GM21529 (cell line): ENCODE measurements around the gene ASF1B.
"Not testable (repeated sequence)": the region's sequence is repeated elsewhere in the genome, so short reads cannot be mapped to it uniquely, and the experiment has no call there.

Experiments used
- ATAC-seq: cut with Tn5 transposase; IDR thresholded peaks from one replicate; pipeline ENCODE4 v1.9.1; 2021; ENCODE audit not compliant: unreplicated experiment

Gene ASF1B

GRCh38 chr19:14160017-14160703, 23.8 kb upstream of the ASF1B start:
- ATAC-seq = no peak

GRCh38 chr19:14159059-14159458, 22.7 kb upstream of the ASF1B start:
- ATAC-seq = no peak

DNA sequence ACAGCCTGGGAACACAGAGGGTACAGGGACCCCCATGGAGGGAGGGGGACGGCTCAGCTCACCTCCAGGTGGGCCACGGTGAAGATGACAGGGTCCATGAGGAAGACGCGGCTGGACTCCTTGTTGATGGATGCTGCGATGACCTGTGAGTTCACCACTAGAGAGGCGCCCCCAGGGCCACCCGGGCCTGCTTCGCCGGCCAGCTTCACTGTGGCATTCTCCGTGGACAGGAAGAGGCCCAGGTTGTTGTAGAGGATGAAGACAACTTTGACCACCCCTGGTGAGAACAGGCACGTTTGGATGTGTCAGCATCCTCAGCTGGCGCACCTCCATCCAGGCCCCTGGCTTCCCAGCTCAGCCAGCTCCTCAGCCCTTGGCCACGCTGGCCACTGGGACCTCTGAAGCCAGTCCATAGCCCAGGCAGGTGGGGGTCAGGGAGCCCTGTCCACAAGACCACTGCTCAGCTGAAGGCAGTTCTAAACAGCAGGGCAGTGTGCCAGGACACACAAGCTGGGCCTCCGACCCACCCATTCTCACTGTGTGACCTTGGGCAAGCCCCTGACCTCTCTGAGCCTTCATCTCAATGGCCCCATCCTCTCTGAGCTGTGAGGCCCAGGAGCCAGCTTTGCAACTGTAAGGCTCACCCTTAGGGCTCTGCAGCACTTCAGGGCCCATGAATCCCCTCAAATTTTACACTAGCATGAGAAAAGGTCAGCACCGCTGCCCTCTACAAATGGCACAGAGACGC, 22.1 kb upstream of the ASF1B start:
- no peak for ATAC-seq

DNA sequence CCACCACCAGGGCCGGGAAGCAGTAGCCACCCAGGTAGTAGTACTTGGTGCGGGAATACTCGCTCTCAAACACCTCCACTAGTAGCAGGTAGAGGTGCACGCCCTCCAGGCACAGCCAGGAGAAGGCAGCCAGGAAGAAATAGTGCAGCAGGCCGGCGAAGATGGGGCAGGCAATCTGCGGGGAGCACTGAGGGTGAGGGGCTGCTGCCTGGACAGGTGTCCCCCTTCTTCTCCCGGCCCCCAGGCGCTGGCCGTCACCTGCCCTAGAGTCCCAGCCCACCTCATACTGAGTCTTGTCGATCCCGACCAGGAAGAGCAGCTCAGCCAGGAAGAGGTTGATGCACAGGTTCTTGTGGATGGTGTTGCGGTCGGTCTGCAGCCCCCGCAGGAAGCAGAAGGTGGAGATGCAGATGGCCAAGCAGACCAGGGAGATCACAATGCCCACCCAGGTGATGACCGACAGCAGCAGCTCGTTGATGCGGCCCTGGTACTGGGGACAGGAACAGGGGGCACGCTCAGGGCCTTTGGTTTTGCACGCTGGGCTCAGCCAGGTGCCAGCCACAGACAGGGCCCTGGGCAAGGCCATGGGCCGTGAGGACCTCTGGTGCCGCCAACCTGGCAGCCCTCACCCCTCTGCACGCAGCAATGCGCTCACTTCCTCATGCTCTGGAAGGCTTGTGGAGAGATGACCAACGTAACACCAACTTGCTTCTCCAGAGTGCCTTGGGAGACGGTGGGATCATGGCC, 20.8 kb upstream of the ASF1B start:
- ATAC-seq = no peak

GRCh38 chr19:14156122-14156521, 19.7 kb upstream of the ASF1B start:
- ATAC-seq = no peak

GRCh38 chr19:14155371-14155770, 19.0 kb upstream of the ASF1B start:
- ATAC-seq = no peak

DNA sequence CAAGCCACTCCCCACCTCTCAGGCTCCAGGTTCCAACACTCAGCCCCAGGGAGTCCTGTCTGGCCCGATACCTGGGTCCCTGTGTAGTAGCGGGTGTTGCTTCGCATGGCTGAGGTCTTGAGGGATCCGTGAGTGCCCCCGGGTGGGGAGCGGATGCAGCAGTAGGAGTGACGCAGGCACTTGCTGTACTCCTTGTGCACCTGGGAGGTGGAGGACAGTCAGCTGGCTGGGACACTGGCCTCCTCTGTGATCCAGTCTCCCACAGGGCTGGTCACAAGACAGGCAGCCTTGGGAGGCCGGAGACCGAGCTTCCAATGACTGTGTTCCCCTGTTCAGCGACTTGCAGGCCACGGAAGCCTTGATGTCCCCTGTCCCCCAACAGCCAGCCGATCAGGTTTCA, 16.3 kb upstream of the ASF1B start:
- ATAC-seq = no peak

DNA sequence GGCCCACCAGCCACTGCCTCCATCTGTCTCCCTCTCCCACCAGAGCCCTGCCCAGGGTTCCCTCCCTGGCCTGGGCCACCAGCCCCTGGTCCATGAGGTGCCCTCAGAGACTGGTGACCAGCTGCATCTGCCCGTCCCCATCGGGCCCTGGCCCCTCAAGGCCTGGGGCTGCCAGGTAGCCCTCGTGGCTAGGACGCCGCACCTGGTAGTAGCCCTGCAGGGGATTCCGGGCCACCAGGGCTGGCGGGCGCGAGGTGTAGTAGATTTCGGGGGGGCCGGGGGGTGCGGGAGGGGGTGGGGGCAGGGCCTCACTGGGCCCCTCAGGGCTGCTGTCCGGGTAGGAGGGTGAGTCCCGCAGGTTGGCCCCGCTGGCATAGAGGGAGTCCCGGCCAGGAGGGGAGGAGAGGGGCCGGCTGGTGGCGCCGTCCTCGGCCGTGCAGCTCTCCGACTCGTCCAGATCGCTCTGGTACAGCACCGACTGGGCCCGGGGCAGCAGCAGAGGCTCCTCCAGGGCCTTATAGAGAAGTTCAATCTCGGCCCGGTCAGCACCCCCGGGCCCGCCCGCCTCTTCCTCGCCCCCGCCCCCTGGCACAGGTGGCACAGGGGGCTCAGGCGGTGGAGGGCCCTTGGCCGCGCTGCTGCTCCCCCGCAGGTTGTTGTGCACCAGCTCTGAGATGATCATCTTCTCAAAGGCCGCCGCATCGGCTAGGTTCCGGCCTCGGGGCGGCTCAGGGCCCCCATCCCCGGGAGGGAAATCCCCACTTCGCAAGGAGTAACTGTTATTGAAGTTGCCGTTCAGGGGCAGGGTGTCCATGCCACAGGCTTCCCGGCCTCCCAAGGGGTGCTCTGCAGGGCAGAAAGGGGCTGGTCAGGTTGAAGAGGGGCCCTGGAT, 14.6 kb upstream of the ASF1B start:
- no peak for ATAC-seq

GRCh38 chr19:14150041-14150769, 13.8 kb upstream of the ASF1B start:
- ATAC-seq = no peak

- ATAC-seq = no peak
These were observed 13.2 kb upstream of the ASF1B start for GRCh38 chr19:14149509-14149994.

- ATAC-seq = no peak
These were observed 12.5 kb upstream of the ASF1B start for GRCh38 chr19:14148751-14149410.

DNA sequence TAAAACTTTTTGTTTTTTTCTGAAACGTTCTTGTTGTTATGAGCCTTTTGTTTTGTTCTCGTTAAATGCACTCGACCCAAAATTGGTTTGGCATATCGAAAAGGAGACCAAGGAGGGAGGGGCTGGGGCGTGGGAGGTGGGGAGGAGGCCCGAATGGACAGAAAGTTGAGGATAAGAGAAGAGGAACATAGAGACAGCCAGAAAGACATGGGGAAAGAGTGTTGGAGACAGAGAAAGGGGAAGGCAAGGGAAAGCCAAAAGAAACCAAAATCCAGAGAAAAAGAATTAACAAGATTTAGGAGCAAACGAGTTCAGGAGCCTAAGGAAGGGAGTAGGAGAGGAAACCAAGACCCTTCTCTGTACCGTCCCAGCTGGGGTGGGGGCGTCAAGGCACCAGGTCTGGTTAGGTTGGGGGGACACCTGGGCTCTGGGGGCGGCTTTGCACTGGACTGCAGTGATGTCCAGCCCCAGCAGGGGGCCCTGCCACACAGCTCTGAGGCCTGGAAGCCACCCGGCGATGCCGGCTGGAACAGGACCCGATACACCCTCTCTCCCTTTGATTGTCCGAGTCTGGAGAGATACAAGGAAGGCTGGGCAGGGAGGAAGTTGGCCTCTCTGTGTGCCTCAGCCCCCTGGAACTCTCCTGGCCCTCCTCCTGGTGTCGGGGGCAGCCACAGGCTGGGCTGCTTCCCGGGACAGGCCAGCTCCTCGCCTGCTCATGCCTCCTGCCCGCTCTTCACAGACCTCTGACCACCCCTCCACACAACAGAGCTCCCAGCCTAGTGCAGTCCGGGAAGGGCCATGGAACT, 11.6 kb upstream of the ASF1B start:
- ATAC-seq = no peak

- no peak for ATAC-seq
These were observed 10.4 kb upstream of the ASF1B start for GRCh38 chr19:14146789-14147216.

DNA sequence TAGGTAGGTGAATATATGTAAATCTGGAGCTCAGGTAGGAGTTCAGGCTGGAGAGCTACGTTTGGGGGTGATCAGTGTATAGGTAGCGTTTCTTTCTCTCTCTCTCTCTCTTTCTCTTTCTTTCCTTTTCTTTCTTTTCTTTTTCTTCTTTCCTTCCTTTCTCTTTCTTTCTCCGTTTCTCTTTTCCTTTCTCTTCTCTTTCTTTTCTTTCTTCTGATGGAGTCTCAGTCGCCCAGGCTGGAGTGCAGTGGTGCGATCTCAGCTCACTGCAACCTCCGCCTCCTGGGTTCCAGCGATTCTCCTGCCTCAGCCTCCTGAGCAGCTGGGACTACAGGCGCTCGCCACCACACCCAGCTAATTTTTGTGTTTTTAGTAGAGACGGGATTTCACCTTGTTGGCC, 9.8 kb upstream of the ASF1B start:
- not testable (repeated sequence) for ATAC-seq

GRCh38 chr19:14145381-14145780, 9.0 kb upstream of the ASF1B start:
- ATAC-seq = no peak

GRCh38 chr19:14142262-14143190, 6.1 kb upstream of the ASF1B start:
- ATAC-seq = no peak

GRCh38 chr19:14141041-14141440, 4.7 kb upstream of the ASF1B start:
- no peak for ATAC-seq

DNA sequence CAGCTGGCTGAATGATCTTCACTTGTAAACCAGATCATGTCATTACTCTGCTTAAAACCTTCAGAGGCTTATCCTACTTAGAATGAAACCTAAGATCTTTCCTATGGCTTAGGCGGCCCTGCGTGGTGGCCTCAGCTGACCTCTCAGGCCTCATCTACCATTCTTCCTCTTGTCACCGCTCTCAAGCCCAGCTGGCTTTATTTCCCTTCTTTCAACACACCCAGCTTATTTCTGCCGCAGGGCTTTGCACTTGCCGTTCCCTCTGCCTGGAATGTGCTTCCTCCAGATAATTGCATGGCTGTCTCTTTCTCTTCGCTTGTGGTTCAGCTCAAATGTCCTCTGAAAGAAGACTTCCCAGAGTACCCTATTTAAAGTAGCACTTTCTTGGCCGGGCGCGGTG, 3.6 kb upstream of the ASF1B start:
- no peak for ATAC-seq
